GM18526 (cell line): ENCODE measurements around the gene PNPT1.

Source experiments
- POLR2A ChIP-seq: IDR thresholded peaks from 3 replicates; pipeline ENCODE4 v1.6.1; 2011; ENCODE audit not compliant: insufficient read length; ENCODE audit errors: extremely low read depth

The PNPT1 gene

DNA sequence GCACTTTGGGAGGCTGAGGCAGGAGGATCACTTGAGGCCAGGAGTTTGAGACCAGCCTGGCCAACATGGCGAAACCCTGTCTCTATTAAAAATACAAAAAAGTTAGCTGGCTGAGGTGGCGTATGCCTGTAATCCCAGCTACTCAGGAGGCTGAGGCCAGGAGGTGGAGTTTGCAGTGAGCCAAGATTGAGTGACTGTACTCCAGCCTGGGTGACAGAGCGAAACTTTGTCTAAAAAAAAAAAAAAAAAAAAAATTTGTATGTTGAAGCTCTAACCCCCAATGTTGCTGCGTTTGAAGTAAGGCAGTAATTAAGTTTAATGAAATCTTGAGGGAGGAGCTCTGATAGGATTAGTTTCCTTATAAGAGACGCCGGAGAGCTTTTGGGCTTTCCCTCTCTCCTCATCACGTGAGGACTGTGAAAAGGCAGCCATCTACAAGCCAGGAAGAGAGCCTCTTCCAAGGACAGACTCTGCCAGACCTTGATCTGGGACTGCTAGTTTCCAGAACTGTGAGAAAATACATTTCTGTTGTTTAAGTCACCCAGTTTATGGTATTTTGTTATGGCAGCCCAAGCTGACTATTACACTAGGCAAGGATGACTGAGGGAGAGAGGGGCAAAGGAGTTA, 11.5 kb upstream of the PNPT1 start:
- no peak for TF ChIP-seq POLR2A

DNA sequence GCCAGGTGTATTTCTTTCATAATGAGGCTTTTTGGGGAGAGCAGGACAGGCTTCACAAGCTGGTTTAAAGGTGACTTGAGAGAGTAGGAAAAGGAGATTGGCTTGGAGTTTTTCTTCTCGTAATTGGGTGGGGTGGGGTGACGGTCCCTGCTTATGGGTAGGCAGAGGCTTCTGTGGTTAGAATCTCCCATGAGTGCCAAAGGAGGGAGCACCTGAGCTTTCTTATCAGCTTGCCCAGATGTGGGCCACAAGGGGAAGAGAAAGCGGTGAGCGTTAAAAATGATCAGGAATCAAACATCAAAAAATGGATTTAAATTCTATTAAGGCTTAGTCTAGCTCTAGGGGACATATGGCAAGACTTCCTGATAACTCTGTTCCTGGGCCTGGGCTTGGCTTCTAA, 9.7 kb upstream of the PNPT1 start:
- TF ChIP-seq POLR2A = no peak

DNA sequence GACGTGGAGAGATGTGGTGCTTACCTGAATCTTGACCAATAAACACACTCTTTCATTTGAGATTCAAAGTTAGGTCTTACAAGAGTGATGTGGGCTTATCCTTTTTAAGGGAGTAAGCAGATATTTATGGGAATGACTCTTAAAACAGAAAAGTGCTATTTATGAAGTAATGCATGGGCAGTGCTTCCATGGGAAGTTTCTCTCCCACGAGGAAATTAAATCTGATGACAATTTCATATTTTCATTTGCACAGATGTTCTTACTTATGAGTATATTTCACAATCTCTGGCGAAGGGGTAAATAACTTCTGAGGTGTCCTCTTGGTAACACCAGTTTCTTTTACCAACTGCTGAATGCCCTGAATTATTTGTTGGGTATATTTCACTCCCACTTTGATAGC, 21.0 kb downstream of the PNPT1 start:
- no peak for TF ChIP-seq POLR2A

DNA sequence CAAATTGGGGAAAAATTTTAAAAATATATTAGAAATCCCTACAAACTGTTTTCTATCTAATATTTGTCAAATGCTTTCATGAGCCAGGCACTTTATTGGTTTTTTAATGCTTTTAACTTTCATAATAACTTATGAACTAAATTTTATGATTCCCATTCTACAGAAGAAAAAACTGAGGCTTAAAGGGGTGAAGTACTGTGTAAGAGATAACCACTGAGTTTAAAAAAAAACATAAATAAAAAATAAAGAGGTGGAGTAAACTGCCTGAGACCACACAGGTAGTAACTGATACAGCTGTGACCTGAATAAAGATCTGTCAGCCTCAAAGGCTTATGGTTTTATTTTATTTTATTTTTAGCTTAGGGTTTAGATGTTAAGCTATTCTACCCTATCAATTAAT, 24.7 kb downstream of the PNPT1 start:
- TF ChIP-seq POLR2A = no peak

DNA sequence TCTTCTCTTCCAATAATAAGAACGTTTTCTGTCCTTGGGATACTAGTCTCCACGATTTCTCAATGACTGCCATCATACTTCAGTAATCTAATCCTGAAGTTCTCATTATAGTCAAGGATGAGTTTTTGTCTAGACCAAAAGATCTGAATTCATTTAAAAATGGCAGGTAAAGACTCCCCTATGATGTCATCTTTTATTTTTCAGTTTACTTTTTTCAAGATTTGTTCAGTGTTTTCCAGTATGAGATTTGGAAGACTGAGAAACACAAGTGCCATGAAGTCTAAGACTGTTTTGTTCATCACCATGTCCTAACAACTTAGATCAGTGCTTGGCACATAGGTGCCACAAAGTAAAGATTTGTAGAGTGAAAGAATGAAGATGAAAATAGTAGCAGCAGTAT, 40.4 kb downstream of the PNPT1 start:
- no peak for TF ChIP-seq POLR2A

DNA sequence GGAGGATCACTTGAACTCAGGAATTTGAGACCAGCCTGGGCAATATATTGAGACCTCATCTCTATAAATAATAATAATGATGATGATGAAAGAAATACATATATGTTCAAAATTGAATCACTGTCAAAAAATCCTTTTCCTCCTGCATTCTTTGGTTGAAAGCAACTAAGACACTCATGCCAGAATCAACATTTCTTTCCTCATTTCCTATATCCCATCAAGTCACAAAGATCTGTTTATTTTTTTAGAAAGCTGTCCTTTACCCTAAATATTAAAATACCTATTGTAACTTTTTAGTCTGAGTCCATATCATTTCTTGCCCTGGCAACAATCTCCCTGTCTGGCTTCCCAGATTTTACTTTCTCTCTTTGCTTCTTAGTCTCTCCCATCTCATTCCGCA, 44.4 kb downstream of the PNPT1 start:
- no peak for TF ChIP-seq POLR2A

DNA sequence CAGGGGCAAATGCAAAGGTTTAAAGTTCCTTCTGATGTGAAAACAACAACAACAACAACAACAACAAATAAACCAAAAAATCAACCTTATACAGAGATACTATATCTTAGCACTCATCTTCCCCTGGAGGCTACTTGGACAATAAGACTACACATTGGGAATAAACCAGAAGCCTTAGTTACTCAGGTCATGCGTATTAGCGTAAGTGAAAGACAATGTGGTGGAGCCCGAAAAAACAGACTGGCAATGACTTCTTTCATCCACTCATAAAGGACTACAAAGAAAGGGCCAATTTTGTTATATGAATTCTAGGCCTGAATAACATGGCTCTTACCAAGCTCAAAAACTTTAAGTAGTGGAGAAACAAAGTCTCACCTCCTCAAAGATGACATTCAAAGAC, 56.8 kb downstream of the PNPT1 start:
- no peak for TF ChIP-seq POLR2A

DNA sequence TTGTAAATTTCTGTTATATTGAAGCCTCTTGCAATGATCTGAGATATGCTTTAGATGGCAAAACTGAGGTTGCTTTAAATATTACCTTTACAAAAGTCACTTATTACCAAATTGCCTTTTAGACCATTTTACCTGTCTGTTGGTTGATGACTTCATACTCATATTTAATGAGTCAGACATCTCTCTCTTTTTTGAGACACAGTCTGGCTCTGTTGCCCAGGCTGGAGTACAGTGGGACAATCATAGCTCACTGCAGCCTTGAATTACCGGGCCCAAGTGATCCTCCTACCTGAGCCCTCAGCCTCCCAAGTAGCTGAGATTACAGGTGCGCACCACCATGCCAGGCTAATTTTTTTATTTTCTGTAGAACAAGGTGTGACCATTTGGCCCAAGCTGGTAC, 64.7 kb downstream of the PNPT1 start:
- TF ChIP-seq POLR2A = no peak

DNA sequence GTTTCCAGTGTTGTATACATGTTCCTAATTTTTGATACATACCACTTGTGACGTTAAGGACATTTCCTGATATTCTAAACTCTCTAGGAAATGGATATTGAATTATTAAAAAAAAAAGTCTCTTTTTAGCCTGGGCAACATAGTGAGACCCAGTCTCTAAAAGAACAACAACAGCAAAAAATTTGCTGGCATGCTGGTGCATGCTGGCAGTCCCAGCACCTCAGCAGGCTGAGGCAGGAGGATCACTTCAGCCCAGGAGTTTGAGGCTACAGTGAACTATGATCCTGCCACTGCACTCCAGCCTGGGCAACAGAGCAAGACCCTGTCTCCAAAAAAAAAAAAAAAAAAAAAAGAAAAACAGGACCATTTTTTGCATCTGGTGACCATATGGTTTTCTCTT, 65.7 kb downstream of the PNPT1 start:
- no peak for TF ChIP-seq POLR2A

DNA sequence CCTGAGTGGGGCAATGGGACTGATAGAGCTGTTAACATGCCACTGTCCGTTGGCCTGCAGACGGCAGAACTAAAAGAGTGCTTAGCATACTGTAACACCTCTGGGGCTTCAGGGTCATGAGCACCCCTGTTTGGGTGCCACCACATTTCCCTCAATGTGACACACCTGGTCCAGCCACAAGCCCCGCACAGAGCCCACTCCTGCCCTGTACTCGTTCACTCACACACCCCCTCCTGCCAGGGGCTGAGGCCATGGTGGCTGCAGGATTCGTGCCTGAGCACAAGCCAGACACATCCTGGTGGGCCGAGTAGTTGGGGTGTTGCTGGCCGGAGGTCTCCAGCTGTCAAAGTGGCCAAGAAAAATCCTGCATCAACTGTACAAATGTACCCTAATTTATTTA, 71.8 kb downstream of the PNPT1 start:
- TF ChIP-seq POLR2A = no peak

DNA sequence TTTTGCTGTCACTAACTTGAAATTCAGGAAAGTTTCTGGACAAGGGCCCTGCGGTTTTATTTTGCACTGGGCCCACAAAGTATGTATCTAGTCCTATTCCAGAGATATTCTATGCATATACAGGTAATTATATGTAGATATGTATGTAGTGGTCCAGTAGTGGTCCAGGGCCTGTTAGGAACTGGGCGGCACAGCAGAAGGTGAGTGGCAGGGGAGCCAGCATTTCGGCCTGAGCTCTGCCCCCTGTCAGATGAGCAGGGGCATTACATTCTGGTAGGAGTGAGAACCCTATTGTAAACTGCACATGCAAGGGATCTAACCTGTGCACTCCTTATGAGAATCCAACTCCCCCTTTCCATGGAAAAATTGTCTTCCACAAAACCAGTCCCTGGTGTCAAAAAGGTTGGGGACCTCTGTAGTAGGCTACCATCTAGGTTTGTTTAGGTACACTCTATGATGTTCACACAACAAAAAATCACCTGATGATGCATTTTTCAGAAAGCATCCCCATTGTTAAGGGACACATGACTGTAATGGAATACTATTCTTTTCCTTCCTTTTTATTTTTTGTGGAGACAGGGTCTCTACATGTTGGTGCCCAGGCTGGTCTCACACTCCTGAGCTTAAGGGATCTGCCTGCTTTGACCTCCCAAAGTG, 73.4 kb downstream of the PNPT1 start:
- no peak for TF ChIP-seq POLR2A

DNA sequence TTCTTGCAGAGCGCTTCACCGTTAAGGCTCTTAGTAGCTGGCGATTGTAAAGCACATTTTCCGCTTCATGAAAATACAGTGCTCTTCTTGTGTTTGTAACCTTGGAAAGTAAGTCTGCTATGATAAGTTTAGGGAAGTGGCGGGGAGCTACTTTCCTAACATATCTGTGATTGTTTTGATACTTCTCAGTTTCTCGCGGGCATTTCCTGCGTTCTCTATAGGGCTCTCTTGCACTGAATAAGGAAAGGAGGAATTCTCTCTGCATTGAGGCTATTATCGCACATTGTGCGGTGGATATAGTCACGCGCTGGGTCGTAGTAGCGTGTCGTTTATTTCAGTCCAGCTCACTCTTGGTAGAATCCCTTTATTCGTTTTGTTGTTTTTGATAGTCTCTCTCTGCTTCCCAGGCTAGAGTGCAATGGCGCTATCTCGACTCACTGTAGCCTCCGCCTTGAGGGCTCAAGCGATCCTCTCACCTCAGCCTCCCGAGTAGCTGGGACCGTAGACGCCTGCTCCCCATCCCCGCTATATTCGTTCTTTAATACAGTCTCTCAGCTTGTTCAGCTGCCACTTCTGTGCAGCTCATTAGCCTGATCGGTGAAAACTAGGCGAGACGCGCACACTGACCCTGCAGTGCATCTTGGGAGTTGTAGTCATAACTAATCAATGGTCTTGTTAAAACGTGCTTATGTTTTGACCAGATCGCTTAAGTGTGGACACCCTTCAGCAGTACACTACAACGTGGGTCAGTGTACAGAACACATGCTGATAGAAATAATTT, 75.2 kb downstream of the PNPT1 start:
- no peak for TF ChIP-seq POLR2A

DNA sequence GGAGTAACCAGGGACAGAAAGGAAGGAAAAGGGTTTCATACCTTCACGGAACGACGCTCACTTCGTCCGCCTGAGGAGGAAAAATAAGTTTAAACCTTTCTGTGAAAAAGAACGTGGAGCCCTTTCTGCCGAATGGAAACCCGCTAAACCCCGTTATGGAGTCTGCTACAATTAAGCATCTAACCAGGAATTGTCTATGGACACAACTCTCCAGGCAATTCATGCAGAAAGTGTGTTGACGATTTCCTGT, 75.7 kb downstream of the PNPT1 start:
- TF ChIP-seq POLR2A = no peak

DNA sequence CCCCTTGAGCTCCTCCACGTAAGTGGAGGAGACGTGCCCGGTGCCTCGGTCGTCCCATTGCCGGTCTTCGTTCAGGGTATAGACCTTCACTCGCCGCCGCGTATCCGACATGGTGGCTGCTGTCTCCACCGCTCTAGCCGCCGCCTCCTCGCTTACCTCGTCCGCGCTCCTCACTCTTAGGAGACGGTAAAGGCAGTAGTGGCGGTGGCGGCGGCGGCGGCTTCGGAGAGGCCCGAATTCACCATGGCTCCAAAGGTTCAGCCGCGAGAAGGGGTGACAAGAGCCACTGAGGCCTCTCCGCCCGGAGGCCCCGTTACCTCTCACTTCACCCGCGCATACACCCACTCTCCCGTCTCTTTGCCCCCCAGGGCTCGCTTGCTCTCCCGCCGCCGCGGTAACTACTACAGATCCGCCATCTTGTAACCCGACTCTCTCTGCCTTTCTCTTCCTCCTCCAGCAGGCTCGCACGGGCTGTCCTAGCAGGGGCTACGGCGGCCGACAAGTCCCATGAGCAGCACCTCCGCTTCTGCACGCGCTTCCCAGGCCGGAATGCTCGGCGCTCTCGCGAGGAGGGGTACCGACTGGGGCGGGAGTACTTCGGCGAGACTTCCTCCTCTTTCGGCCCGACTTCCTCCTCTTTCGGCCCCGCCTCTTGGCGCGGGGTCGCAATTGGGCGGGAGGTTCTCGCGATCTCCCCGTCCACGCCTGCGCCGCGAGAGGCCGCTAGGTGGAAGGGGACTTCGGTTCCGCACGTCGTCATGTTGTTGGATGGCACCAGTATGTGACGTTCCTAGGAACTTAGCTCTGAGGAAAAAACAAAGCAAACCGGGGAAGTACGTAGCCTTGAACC, 76.2 kb downstream of the PNPT1 start, which contains the start of gene PPP4R3B:
TSS of gene PPP4R3B (minus strand) at position 448 of the 850 bp plus-strand sequence. CDS start at position 111, 337 bp downstream.
- TF ChIP-seq POLR2A = peak; percentile 83

DNA sequence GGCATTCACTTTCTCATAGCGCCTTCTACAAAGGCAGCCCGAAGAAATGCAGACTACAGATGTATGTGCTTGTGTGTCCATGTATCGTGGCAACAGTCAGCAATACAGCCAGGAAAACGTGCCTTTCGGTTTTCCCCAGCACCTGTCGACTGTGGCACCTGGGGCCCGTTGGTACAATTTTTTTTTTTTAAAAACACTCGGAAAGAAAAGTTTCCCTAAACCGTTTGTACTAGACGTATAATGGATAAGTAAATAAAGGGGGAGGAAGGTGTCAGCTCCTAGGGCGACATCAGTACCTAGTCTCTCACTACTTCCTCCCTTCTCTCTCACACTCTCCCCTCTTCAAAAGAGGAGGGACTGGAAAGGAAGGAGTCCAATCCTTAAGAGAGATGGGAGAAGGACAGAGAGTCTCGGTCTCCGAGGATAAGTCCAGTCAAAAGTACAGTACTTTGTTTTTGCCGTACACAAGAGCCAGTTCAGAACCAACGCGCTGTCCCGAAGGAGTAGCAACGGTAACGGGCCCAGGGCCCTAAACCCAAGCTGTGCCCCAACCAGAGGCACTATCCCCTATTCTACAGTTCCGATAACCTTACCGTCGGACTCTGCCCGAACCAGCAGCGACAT, 77.0 kb downstream of the PNPT1 start:
- no peak for TF ChIP-seq POLR2A

DNA sequence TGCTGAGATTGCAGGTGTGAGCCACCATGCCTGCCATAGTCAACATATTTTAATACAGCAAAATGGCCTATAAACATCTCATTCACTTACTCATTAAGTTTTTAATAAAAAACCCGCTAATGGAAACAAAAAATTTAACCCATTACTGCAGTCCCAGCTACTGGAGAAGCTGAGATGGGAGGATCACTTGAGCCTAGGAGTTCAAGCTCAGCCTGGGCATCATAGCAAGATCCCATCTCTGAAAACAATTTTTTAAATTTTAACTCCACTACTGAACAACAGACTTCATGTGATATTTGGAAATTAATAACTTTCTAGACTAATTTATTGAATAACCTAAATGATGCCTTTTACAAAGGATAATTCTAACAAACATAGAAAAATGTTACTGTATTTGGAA, 81.6 kb downstream of the PNPT1 start:
- TF ChIP-seq POLR2A = no peak
